GM04504 (cell line): ENCODE results near the gene CDKN1B.
"Not testable (repeated sequence)": the region's sequence is repeated elsewhere in the genome, so short reads cannot be mapped to it uniquely, and the experiment has no call there.

Experiments used
- DNase-seq: peaks from one replicate; pipeline ENCODE4 v3.0.0-alpha.2; 2012; ENCODE audit warnings: low read depth

Gene CDKN1B

DNA sequence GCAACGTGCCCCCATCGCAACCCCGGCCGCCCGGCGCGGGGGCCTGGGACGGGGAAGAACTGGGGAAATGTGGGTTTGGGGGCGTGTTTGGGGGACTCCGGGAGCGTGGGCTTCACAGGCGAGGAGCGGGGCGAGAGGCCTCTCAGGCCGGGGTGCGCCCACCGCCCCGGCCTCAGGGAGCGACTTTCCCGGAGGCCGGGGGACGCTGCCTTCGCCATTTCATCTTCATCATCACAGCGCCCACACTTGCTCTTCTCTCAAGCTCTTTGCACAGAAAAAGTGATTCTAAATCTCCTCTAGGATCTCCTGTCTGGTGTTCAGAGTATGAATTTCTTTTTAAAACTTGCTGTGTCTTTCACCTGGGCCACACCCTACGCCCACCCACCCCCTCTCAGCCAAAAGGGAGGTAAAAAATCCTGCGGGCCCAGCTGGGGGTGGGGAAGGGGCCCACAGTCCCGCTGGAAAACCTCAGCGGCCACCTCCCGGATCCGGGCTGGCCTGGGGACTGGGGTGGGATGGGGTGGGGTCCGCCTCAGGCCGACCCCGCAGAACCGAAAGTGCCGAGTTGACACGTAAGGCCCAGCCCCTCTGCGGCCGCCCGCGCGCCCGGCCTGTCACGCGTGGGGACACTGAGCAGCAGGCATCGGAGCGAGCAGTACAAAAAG is 7.4 kb downstream of the CDKN1B start:
- no peak for DNase-seq

DNA sequence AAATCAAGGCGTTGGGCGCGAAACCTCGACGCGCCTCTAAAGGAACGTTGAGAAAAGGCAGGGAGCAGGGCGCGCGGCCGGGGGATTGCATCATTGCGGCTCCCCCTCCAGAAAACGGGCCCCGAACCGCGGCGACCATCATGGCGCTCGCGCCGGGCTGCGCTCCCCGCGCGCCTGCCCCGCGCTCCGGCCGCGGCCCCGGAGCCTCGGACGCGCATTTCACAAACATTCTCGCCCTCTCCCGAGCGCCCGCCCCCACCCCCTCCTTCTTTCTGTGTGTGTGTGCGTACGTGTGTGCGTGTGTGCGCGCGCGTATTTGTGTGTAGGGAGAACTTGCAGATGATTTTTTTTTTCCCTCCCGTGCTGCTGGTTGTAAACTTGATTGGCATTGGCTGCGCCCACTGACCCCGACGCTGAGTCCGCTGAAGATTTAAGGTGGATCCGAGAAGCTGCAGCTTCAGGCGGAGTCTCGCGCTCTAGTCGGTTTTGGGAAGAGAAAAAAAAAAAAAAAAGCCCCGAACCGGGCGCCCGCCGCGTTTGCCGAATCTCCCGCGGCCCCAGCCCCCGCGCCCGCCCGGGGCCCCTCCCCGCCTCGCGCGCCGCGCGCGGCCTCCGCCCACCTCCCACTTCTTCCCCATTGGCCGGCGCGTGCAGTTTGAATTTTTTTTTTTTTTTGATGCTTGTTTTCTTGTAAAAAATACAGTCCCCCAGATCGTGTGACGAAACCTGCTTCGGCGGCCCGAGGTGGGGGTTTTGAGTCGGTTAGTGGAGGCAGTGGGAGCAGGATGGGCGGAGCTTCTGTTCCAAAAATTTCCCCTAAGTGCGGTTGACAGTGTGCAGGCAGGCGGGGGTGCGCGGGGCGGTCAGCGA is 8.2 kb downstream of the CDKN1B start:
- DNase-seq, result peak; percentile 98

DNA sequence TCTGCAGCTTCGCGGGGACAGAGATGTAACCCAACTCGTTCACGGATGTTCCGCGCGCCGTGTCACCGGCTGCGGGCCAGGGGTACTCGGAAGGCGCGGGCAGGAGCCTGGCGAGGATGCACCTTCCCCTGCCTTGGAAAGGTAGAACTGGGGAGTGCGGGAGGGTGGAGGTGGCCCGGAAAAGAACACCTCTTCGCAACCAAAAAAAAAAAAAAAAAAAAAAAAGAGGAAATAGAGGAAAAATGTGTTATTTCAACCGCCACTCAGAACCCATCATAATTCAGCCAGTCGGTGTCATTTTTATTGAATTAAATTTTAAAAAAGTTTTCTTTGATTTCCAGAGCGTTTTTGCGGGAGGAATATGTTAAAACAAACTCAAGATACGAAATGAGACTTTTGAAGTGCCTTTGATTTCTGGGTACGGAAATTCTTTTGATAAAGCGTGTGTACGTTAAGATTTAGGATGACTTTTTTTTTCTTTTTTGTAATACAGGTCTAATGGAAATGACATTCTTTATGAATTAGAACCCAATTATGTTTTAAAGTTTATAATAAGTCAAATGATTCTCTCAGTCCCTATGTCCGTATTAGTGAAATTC is 8.9 kb downstream of the CDKN1B start:
- no peak for DNase-seq

- DNase-seq, result no peak
Observed at GRCh38 chr12:12726555-12727093, 9.5 kb downstream of the CDKN1B start.

DNA sequence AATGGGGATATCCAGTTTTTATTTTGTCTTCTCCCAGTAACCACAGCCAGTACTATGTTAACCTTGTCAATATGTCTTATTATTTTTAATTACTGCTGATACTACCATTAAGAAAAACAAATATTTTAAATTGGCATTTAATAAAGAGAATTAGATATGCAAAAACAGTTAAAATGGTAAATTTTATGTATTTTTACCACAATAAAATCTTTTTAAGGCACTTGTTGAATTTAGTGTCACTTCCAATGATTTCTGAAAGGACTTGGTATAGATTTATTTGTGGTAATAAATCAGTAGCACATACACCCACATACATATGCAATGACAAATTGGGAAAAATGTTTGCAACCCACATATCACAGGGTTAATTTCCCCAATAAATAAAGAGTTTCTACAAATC is 14.0 kb downstream of the CDKN1B start:
- no peak for DNase-seq

- DNase-seq, result no peak
Observed at GRCh38 chr12:12731785-12732184, 14.6 kb downstream of the CDKN1B start.

DNA sequence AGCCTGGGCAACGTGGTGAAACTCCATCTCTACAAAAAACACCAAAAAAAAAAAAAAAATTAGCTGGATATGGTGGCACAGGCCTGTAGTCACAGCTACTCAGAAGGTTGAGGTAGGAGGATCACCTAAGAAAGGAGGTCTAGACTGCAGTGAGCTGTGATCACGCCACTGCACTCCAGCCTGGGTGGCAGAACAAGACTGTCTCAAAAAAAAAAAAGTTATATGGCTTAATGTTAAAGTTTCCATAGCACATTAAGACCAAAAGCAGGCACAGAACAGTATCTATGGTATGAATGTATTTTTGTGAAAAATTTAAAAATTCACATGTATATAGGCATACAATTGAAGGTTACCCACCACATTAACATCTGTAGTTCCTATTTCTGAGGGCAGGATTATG is 15.9 kb downstream of the CDKN1B start:
- no peak for DNase-seq

DNA sequence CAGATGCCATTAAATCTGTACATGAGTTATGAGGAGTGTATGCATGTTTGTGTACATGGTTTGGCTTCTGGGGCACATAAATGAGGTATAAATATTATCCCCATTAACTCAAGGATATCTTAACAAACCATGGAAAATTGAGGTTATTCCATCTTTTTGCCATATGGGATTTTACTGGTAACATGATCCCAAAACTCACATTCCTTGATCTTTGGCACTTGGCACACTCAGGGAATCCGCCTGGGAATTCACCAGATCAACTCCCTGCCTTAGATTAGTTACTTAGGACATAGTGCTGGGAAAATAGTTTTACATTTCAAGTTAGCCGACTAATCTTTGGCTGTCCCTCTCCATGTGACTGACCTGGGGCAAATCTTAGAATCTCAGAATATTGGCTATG is 16.9 kb downstream of the CDKN1B start:
- peak; percentile 74 for DNase-seq

GRCh38 chr12:12734561-12735071 is 17.4 kb downstream of the CDKN1B start:
- no peak for DNase-seq

GRCh38 chr12:12735301-12735700 is 18.1 kb downstream of the CDKN1B start:
- DNase-seq, result no peak

GRCh38 chr12:12736759-12737676 is 19.9 kb downstream of the CDKN1B start:
- DNase-seq, result no peak

DNA sequence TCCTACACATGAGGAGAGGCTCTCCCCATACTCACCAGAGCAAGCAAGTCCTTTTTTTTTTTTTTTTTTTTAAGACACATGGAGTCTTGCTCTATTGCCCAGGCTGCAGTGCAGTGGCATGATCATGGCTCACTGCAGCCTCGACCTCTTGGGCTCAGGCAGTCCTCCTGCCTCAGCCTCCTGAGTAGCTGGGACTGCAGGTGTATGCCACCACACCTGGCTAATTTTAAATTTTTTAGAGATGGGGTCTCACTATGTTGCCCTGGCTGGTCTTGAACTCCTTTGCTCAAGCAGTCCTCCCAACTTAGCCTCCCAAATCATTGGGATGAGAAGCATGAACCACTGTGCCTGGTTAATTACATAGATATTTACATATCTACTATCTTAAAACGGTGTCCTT is 21.0 kb downstream of the CDKN1B start:
- not testable (repeated sequence) for DNase-seq

GRCh38 chr12:12741660-12742059 is 24.5 kb downstream of the CDKN1B start:
- no peak for DNase-seq

DNA sequence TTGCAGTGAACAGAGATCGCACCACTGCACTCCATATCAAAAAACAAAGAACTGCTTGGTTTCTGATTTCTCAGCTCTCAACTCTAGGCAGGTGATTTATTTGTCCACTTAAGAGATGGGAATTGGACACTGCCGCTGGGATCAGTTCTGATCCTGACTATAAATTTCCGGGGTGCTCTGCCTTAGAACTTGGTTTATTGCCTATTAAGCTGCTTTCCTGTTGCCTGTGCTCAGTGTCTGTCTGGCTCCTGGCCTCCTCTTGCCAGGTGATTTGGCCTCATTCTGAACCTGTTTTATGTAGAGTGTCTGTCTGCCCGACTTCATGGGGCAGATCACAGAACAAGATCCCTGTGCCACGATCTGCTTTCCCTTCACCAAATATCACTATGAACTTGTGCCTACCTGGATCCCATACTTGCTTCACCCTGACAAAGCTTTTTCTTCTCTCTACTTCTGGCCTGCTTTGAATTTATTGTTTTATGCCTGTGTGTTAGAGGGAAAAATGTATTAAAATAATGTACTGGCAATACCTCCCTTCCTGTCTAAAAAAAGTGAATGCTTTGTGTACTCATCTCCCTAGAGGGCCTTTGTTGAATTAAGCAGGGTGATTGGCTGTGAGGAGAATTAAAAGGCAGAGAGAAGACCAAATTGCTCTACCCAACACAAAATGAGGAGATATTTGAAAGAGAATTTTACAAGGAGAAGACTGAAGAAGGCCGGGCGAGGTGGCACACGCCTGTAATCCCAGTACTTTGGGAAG is 27.6 kb downstream of the CDKN1B start:
- DNase-seq, result no peak

GRCh38 chr12:12745576-12746211 is 28.5 kb downstream of the CDKN1B start:
- no peak for DNase-seq

GRCh38 chr12:12747278-12747677 is 30.1 kb downstream of the CDKN1B start:
- DNase-seq, result no peak

- no peak for DNase-seq
Observed at GRCh38 chr12:12748044-12748443, 30.9 kb downstream of the CDKN1B start.

DNA sequence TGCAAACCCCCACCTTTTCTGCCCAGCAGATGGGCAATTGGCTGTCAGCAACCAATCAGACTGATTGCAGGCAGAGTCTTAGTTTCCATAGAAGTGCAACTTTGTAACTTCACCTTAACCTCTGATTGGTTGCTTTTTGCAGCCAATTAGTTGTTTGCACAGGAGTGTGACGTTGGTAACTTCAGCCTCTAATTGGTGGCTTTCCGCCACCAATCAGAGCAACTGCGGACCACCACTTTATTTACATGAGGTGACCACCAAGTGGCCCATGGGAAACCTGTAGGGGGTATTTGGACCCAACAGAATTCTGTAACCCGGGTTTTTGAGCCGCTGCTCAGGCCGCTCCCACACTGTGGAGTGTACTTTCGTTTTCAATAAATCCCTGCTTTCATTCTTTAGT is 32.3 kb downstream of the CDKN1B start:
- DNase-seq, result no peak

- no peak for DNase-seq
Observed at GRCh38 chr12:12755923-12756322, 38.8 kb downstream of the CDKN1B start.

- DNase-seq, result no peak
Observed at GRCh38 chr12:12757121-12757520, 40.0 kb downstream of the CDKN1B start.
